Activated naive CD4-positive, alpha-beta T cell treated with anti-CD3 and anti-CD28 coated beads, Interleukin-2, amount 50 U/mL, for 24 hours (primary cell): ENCODE data around the gene SORT1.
"Not testable (repeated sequence)": the region's sequence is repeated elsewhere in the genome, so short reads cannot be mapped to it uniquely, and the experiment has no call there.

ENCODE experiments used
- H3K27ac Mint-ChIP-seq: one replicate; pipeline ENCODE4 v1.8.0; 2021; ENCODE audit warnings: mild to moderate bottlenecking, mixed read lengths
- H3K27me3 Mint-ChIP-seq: one replicate; pipeline ENCODE4 v1.8.0; 2021; ENCODE audit warnings: mixed read lengths
- H3K36me3 Mint-ChIP-seq: one replicate; pipeline ENCODE4 v1.8.0; 2021; ENCODE audit warnings: mixed read lengths
- H3K4me1 Mint-ChIP-seq: one replicate; pipeline ENCODE4 v1.8.0; 2021; ENCODE audit warnings: mixed read lengths
- H3K4me3 Mint-ChIP-seq: one replicate; pipeline ENCODE4 v1.8.0; 2021; ENCODE audit warnings: mild to moderate bottlenecking, mixed read lengths
- H3K9me3 Mint-ChIP-seq: one replicate; pipeline ENCODE4 v1.8.0; 2021; ENCODE audit warnings: mixed read lengths

The SORT1 gene

DNA sequence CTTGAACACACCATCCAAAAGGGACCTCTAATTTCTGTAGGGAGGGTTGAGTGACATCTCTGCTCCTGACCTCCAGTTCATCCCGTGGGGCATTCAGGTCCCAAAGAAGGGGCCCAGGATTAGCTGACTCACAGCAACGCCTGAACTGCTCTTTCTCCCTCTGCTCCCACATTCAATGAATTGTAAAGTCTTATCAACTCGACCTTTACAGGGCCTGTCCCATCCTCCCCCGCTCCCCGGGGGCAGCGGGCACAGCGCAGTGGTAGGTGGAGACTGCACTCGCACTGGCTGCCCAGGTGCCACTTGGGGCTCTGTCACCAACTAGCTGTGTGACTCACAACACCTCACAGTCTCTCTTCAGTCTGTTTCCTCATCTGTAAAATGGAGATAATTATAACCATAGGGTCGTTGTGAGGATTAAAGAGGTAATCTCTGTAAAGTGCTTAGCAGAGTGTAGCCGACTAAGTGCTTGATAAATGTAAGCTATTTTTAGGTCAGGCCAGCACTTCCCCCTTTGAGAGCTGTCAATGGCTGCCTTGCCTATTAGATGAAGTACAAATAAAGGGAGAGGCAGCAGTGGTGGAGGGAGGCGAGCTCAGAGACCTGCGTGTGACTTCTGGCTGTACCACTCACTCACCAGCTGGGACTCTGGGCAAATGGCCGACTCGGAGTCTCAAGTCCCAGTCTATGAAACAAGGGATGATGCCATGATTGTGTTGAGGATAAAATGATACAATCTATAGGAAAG is 90.3 kb downstream of the SORT1 start:
- Mint-ChIP-seq H3K36me3 (no peaks in the 10 kb centered on the region), H3K4me1 (no peaks in the 10 kb centered on the region), H3K4me3 (no peak overlapping the region), H3K27ac (no peak overlapping the region), H3K27me3 (no peaks in the 10 kb centered on the region), H3K9me3 (no peaks in the 10 kb centered on the region)

DNA sequence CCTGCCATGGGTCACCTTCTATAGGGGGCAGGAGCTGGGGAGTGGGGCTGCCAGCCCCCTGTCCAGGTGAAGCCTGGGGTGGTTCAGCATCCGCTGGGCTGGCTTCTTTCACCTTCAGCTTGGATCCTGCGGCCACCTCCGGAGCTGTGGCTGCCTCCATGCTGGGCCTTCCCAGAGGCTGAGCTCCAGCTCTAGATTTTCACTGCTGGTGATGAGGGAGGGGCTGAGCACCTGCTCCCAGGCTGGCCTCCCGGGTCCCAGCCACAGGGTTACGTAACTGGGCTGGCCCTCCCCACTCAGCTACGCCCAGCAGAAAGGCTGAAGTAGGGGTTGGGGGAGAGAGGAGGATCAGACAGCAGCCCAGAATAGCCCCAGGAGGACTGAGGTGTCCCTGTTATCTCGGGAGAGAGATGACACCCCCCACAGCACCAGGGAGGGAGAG is 90.9 kb downstream of the SORT1 start, which contains the start of gene MYBPHL:
MYBPHL (minus strand) TSS at position 180 of the 442 bp plus-strand sequence; CDS start at position 160, 20 bp downstream.
- no peaks in the 10 kb centered on the region for H3K9me3 Mint-ChIP-seq
- no peaks in the 10 kb centered on the region for H3K4me1 Mint-ChIP-seq
- no peaks in the 10 kb centered on the region for H3K27me3 Mint-ChIP-seq
- no peak within 1 kb of the TSS for H3K27ac Mint-ChIP-seq
- H3K4me3 Mint-ChIP-seq, result no peak within 1 kb of the TSS
- H3K36me3 Mint-ChIP-seq, result no peaks in the 10 kb centered on the region

- H3K27ac Mint-ChIP-seq, H3K4me3 Mint-ChIP-seq, H3K36me3 Mint-ChIP-seq, H3K9me3 Mint-ChIP-seq, H3K27me3 Mint-ChIP-seq, H3K4me1 Mint-ChIP-seq: not testable (repeated sequence)
Observed at GRCh38 chr1:109305991-109306390, 91.7 kb downstream of the SORT1 start.

GRCh38 chr1:109304226-109304920 is 93.3 kb downstream of the SORT1 start:
- Mint-ChIP-seq H3K9me3 (no peaks in the 10 kb centered on the region), H3K4me1 (no peaks in the 10 kb centered on the region), H3K4me3 (no peak overlapping the region), H3K27ac (no peak overlapping the region), H3K27me3 (peaks cover 3% of the 10 kb centered on the region), H3K36me3 (no peaks in the 10 kb centered on the region)

- Mint-ChIP-seq H3K27me3 (peaks cover 11% of the 10 kb centered on the region), H3K27ac (no peak overlapping the region), H3K4me3 (no peak overlapping the region), H3K36me3 (no peaks in the 10 kb centered on the region), H3K4me1 (no peaks in the 10 kb centered on the region), H3K9me3 (no peaks in the 10 kb centered on the region)
Observed at GRCh38 chr1:109301874-109302273, 95.8 kb downstream of the SORT1 start.

DNA sequence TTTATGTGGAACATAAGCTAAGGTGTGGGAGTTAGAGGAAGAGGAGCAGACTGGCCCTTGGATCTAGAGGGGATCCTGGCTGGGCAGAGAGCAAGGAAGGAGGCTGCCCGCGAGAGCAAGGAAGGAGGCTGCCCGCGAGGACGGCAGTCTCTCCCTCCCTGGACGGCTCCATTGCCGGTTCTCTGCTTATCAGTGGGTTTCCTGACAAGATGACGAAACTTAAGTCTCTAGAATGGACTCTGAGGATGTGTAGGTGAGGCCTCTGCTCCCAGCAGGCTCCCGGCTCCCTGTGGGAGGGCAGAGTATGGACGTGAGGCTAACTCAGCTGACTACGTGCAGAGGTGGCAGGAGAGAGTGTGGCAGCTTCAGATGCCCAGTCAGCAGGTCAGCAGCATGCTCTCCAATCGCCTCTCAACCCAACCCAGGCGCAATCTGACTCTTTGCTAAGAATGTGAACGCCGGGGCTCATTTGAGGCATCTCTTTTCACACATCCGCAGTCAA is 97.0 kb downstream of the SORT1 start:
- H3K9me3 Mint-ChIP-seq, result no peaks in the 10 kb centered on the region
- H3K27ac Mint-ChIP-seq, result no peak overlapping the region
- no peaks in the 10 kb centered on the region for H3K4me1 Mint-ChIP-seq
- H3K4me3 Mint-ChIP-seq, result no peak overlapping the region
- peaks cover 11% of the 10 kb centered on the region for H3K27me3 Mint-ChIP-seq
- H3K36me3 Mint-ChIP-seq, result no peaks in the 10 kb centered on the region

DNA sequence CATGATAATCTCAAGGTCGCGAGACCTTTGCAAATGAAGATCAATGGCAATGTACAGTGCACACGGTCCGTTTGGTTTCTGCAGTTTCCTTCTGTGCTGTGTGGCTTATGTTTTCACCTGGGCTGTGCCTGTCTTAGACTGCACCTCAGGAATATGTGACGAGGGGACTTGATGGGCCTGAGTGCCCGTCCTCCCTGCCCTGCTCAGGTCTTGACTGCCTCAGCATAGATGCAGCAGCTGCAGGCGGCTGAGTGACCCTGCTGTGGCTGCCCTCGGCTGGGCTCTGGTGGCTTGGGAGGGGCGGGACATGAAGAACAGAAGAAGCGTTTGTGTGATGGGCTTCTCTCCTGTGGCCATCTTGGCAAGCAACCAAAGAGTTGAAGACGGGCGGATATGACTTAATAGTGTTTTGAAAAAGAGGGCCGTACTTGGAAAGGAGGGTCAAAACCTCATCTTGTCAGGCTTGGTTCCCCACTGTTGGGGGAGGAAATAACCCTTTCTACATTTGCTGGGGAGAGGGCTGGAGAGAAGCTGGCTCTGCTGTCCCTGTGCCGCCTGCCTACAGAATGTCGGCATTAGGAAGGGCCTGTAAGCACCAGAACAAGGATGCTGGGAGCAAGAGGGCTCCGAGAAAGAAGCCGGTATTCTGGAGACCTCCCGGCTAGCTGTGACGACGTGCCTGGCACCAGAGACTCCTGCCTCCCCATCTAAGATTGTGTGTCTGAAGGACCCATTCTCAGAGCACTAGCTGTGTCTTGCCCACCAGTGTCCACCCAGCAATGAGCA is 98.0 kb downstream of the SORT1 start:
- Mint-ChIP-seq H3K27ac (no peak overlapping the region), H3K4me1 (no peaks in the 10 kb centered on the region), H3K4me3 (no peak overlapping the region), H3K36me3 (no peaks in the 10 kb centered on the region), H3K9me3 (no peaks in the 10 kb centered on the region), H3K27me3 (peaks cover 13% of the 10 kb centered on the region)

DNA sequence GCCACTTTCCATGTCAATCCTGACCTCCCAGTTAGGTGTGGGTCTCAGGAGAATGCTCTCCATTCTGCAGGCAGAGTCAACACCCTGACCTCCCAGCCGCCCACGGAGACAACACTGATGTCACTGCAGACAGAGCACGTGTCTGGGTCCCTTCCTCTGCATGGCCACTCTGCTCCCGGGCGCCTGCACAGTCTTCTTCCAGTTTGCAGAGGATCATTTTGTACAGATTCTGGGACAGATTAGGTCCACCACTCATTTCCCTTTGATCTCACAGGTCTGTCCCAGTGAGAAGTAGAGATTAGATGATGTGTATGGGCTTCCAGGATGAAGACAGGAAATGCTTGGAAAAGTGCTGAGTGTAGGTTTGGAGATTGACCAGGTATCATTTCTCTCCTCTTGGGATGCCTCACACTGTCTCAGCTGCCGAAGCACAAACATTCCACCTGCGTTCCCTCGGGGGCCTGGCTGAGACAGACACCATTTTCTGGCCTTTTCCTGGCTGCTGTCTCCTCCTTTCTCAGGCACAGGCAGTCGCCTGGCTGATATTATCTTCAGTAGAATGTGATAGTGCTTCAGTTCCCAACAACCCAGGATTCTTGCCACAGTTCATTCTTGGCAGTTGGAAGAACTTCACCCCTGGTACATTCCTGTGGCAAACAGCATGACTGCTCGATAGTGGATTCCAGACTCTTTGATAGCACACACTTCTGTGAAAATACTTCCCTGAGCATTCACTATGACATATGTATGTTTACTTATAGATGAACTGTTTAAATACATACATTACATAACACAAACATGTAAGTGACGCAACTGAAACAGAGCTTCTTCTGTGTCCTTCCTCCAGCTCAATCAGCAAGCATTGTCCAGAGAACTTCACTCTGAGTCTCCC is 98.8 kb downstream of the SORT1 start:
- no peaks in the 10 kb centered on the region for H3K4me1 Mint-ChIP-seq
- H3K27me3 Mint-ChIP-seq, result peaks cover 13% of the 10 kb centered on the region
- H3K36me3 Mint-ChIP-seq, result no peaks in the 10 kb centered on the region
- H3K27ac Mint-ChIP-seq, result no peak overlapping the region
- H3K9me3 Mint-ChIP-seq, result no peaks in the 10 kb centered on the region
- H3K4me3 Mint-ChIP-seq, result no peak overlapping the region

GRCh38 chr1:109296782-109297181 is 100.9 kb downstream of the SORT1 start:
- H3K4me1 Mint-ChIP-seq, result no peaks in the 10 kb centered on the region
- no peaks in the 10 kb centered on the region for H3K9me3 Mint-ChIP-seq
- H3K4me3 Mint-ChIP-seq, result no peak overlapping the region
- no peak overlapping the region for H3K27ac Mint-ChIP-seq
- H3K36me3 Mint-ChIP-seq, result no peaks in the 10 kb centered on the region
- peaks cover 13% of the 10 kb centered on the region for H3K27me3 Mint-ChIP-seq

- no peak overlapping the region for H3K4me3 Mint-ChIP-seq
- H3K27ac Mint-ChIP-seq, result no peak overlapping the region
- H3K4me1 Mint-ChIP-seq, result no peaks in the 10 kb centered on the region
- no peaks in the 10 kb centered on the region for H3K9me3 Mint-ChIP-seq
- H3K27me3 Mint-ChIP-seq, result peaks cover 13% of the 10 kb centered on the region
- H3K36me3 Mint-ChIP-seq, result no peaks in the 10 kb centered on the region
Observed at GRCh38 chr1:109295712-109296415, 101.9 kb downstream of the SORT1 start.

DNA sequence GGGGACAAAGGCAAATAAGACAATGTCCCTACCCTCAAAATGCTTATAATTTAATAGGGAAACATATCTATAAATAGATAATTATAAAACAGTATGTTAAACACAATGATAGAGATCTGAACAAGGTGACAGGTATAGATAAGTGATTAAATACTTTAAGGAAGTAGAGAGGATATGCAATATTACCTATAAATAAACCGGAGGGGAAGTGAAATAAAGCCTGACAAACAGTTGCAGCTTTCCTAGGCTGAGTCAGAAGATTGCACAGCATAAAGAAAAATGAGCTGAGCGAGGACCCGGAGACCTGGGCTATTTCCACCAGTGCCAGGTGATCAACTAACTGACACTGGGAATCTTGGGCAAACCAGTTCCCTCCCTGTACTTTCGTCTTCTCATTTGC is 103.2 kb downstream of the SORT1 start:
- H3K4me3 Mint-ChIP-seq, result no peak overlapping the region
- no peak overlapping the region for H3K27ac Mint-ChIP-seq

GRCh38 chr1:109293026-109293425 is 104.7 kb downstream of the SORT1 start:
- Mint-ChIP-seq H3K36me3 (no peaks in the 10 kb centered on the region), H3K9me3 (no peaks in the 10 kb centered on the region), H3K27ac (no peak overlapping the region), H3K4me3 (no peak overlapping the region), H3K27me3 (peaks cover 4% of the 10 kb centered on the region), H3K4me1 (no peaks in the 10 kb centered on the region)

More for the DNA sequence above, 103.2 kb downstream of the SORT1 start:
- Mint-ChIP-seq H3K4me1 (no peaks in the 10 kb centered on the region), H3K27me3 (peaks cover 10% of the 10 kb centered on the region), H3K9me3 (no peaks in the 10 kb centered on the region), H3K36me3 (no peaks in the 10 kb centered on the region)

GRCh38 chr1:109292364-109292763 is 105.4 kb downstream of the SORT1 start:
- Mint-ChIP-seq H3K36me3 (no peaks in the 10 kb centered on the region), H3K4me3 (no peak overlapping the region)

GRCh38 chr1:109290998-109291397 is 106.7 kb downstream of the SORT1 start:
- Mint-ChIP-seq H3K9me3 (no peaks in the 10 kb centered on the region), H3K27me3 (peaks cover 2% of the 10 kb centered on the region), H3K4me1 (no peaks in the 10 kb centered on the region), H3K4me3 (no peak overlapping the region), H3K27ac (no peak overlapping the region), H3K36me3 (no peaks in the 10 kb centered on the region)

More at GRCh38 chr1:109292364-109292763, 105.4 kb downstream of the SORT1 start:
- Mint-ChIP-seq H3K27ac (no peak overlapping the region), H3K4me1 (no peaks in the 10 kb centered on the region), H3K9me3 (no peaks in the 10 kb centered on the region), H3K27me3 (peaks cover 2% of the 10 kb centered on the region)
